Keratinocyte (primary cell): ENCODE data around the gene IGSF23. TPM values are rescaled to one million over a fixed set of nuclear protein-coding genes. Genes with fewer than 3 reads are reported as not detected.

ENCODE experiments used
- DNase-seq: peaks from one replicate; pipeline ENCODE4 v3.0.0-alpha.2; 2011; ENCODE audit warnings: low read depth, missing footprints, low spot score
- FAIRE-seq: peaks from 2 replicates; lab custom pipeline; 2011; peaks lifted over from hg19 to GRCh38; lab: Jason Lieb, UNC
- H2AFZ ChIP-seq: 2 replicates; pipeline ENCODE4 v1.6.0; 2012; ENCODE audit warnings: low read length, control low read depth, inconsistent platforms; ENCODE audit not compliant: control insufficient read depth
- H3K27ac ChIP-seq: 2 replicates; pipeline ENCODE4 v1.5.1; 2011; ENCODE audit warnings: low read length; ENCODE audit not compliant: control insufficient read depth, insufficient read depth
- H3K27me3 ChIP-seq: 3 replicates; pipeline ENCODE4 v1.6.0; 2011; ENCODE audit warnings: low read length; ENCODE audit not compliant: control insufficient read depth, insufficient read depth; ENCODE audit errors: extremely low read depth
- H3K36me3 ChIP-seq, 2 experiments: 2 replicates in 1 of 2; 3 replicates in 1 of 2; pipeline ENCODE4 v1.5.1; 2011; ENCODE audit warnings: low read length in 2 of 2, mild to moderate bottlenecking in 1 of 2; ENCODE audit not compliant: control insufficient read depth in 2 of 2, insufficient read depth in 2 of 2; ENCODE audit errors: extremely low read depth in 1 of 2
- H3K4me1 ChIP-seq: 3 replicates; pipeline ENCODE4 v1.5.1; 2011; ENCODE audit warnings: low read length; ENCODE audit not compliant: control insufficient read depth, insufficient read depth; ENCODE audit errors: extremely low read depth
- H3K4me2 ChIP-seq: 3 replicates; pipeline ENCODE4 v1.6.0; 2011; ENCODE audit warnings: low read depth, low read length; ENCODE audit not compliant: control insufficient read depth, insufficient read depth; ENCODE audit errors: extremely low read depth
- H3K4me3 ChIP-seq, 3 experiments: fragments of 200-600 bp in 1 of 3; sonication (generic) in 1 of 3; 2 replicates in 2 of 3; 3 replicates in 1 of 3; pipeline ENCODE4 v1.5.1; 2011 to 2016; ENCODE audit warnings: low read length in 3 of 3, mild to moderate bottlenecking in 3 of 3, control low read depth in 2 of 3, inconsistent platforms in 1 of 3, low read depth in 1 of 3, mixed read lengths in 1 of 3, mixed run types in 1 of 3, moderate library complexity in 1 of 3; ENCODE audit not compliant: control insufficient read depth in 2 of 3, insufficient read depth in 2 of 3; ENCODE audit errors: extremely low read depth in 1 of 3
- H3K79me2 ChIP-seq: 2 replicates; pipeline ENCODE4 v1.6.0; 2012; ENCODE audit warnings: low read length; ENCODE audit not compliant: control insufficient read depth, insufficient read depth
- H3K9ac ChIP-seq: 3 replicates; pipeline ENCODE4 v1.6.0; 2011; ENCODE audit warnings: low read length; ENCODE audit not compliant: control insufficient read depth, insufficient read depth; ENCODE audit errors: extremely low read depth
- H3K9me1 ChIP-seq: 3 replicates; pipeline ENCODE4 v1.6.0; 2011; ENCODE audit warnings: low read length; ENCODE audit not compliant: control insufficient read depth, insufficient read depth; ENCODE audit errors: extremely low read depth
- H3K9me3 ChIP-seq: 2 replicates; pipeline ENCODE4 v1.5.1; 2012; ENCODE audit warnings: low read depth, low read length; ENCODE audit not compliant: control insufficient read depth
- H4K20me1 ChIP-seq: 3 replicates; pipeline ENCODE4 v1.6.0; 2011; ENCODE audit warnings: low read length; ENCODE audit not compliant: control insufficient read depth, insufficient read depth; ENCODE audit errors: extremely low read depth
- EZH2 ChIP-seq: IDR thresholded peaks from one replicate; pipeline ENCODE4 v1.6.1; 2012; ENCODE audit warnings: inconsistent platforms, mild to moderate bottlenecking, low read length, moderate library complexity
- dilution Hi-C: fragments of 300-500 bp; cut with MboI; formaldehyde crosslinking; loops from one replicate; pipeline ENCODE4 v1.7.0; 2020; ENCODE audit warnings: low sequenced_read_pairs; ENCODE audit not compliant: extremely low pct_ligation_motif_present
- polyA plus RNA-seq, 5 experiments: library from polyadenylated mRNA; depleted of rRNA in 3 of 5; stranded (reverse) in 3 of 5; stranded (forward) in 1 of 5; unstranded in 1 of 5; fragments of >200 nt; gene quantifications; 1 replicate in 1 of 5; 2 replicates in 3 of 5; 3 replicates in 1 of 5; pipeline versions ENCODE4 v1.2.1 to v1.2.3, GENCODE V29; 2011 to 2012; ENCODE audit warnings: missing spikeins in 2 of 5, low read depth in 1 of 5, low replicate concordance in 1 of 5
- TF ChIP-seq, protein P1 (sequence below), 3 experiments: IDR thresholded peaks in 1 of 3; conservative IDR thresholded peaks in 1 of 3; optimal IDR thresholded peaks in 1 of 3; 2 replicates in 2 of 3; 3 replicates in 1 of 3; pipeline versions ENCODE3 to v1.5.1; 2011; ENCODE audit warnings: low read length in 3 of 3, mild to moderate bottlenecking in 3 of 3, moderate library complexity in 2 of 3, control low read depth in 1 of 3, inconsistent platforms in 1 of 3; ENCODE audit not compliant: insufficient read depth in 2 of 3; ENCODE audit errors: extremely low read depth in 1 of 3

Gene IGSF23
- polyA plus RNA-seq, 1 donor (not counting 4 experiments of a cell fraction or from before 2014, with no cell fraction given) = 0.07 TPM

- Histone ChIP-seq H4K20me1 (no peaks in the 10 kb centered on the region), H3K36me3 (no peaks in the 10 kb centered on the region), H3K79me2 (no peaks in the 10 kb centered on the region), H3K9me3 (no peaks in the 10 kb centered on the region), H3K27ac (no peak overlapping the region), H3K4me1 (peaks cover 17% of the 10 kb centered on the region), H2AFZ (no peak overlapping the region), H3K9ac (no peak overlapping the region), H3K4me3 (no peak overlapping the region), H3K4me2 (no peak overlapping the region), H3K27me3 (no peaks in the 10 kb centered on the region), H3K9me1 (no peaks in the 10 kb centered on the region)
- dilution Hi-C loops = no loop called here
- FAIRE-seq (no peak), DNase-seq (no peak)
- TF ChIP-seq, protein P1, sequence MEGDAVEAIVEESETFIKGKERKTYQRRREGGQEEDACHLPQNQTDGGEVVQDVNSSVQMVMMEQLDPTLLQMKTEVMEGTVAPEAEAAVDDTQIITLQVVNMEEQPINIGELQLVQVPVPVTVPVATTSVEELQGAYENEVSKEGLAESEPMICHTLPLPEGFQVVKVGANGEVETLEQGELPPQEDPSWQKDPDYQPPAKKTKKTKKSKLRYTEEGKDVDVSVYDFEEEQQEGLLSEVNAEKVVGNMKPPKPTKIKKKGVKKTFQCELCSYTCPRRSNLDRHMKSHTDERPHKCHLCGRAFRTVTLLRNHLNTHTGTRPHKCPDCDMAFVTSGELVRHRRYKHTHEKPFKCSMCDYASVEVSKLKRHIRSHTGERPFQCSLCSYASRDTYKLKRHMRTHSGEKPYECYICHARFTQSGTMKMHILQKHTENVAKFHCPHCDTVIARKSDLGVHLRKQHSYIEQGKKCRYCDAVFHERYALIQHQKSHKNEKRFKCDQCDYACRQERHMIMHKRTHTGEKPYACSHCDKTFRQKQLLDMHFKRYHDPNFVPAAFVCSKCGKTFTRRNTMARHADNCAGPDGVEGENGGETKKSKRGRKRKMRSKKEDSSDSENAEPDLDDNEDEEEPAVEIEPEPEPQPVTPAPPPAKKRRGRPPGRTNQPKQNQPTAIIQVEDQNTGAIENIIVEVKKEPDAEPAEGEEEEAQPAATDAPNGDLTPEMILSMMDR (optimal IDR thresholded peaks at IDR 0.05 in 1 of 3, IDR thresholded peaks at IDR 0.05 in 1 of 3, conservative IDR thresholded peaks at IDR 0.05 in 1 of 3; ENCODE audit: extremely low read depth in 1 of 3, insufficient read depth in 2 of 3, low read length in 3 of 3) = no peak
- no peak for TF ChIP-seq EZH2
Measured at GRCh38 chr19:44607917-44608316, 5.4 kb upstream of the IGSF23 start.

DNA sequence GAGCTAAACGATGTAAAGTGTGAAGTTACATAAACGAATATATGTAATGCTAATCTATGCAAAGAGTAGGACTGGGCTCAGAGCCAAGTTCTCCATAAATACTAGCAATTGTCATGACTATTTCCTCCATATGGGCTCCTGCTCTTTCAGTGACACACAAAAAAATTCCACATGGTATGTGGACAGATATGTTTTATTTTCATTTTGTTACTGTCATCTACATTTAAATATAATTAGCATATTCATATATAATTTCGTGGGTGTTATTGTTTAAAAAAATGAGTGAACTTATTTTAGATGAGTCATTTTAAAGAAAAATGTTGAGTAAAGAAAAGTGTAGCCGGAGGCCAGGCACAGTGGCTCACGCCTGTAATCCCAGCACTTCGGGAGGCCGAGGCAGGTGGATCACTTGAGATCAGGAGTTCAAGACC is 5.0 kb upstream of the IGSF23 start:
- TF ChIP-seq, protein P1 (optimal IDR thresholded peaks at IDR 0.05 in 1 of 3, IDR thresholded peaks at IDR 0.05 in 1 of 3, conservative IDR thresholded peaks at IDR 0.05 in 1 of 3; ENCODE audit: extremely low read depth in 1 of 3, insufficient read depth in 2 of 3, low read length in 3 of 3) = no peak
- TF ChIP-seq EZH2 = no peak
- Histone ChIP-seq H3K9me3 (no peaks in the 10 kb centered on the region), H3K79me2 (no peaks in the 10 kb centered on the region), H3K27me3 (no peaks in the 10 kb centered on the region), H3K36me3 (no peaks in the 10 kb centered on the region), H4K20me1 (no peaks in the 10 kb centered on the region), H3K9ac (no peak overlapping the region), H2AFZ (no peak overlapping the region), H3K4me1 (peaks cover 15% of the 10 kb centered on the region), H3K4me2 (no peak overlapping the region), H3K9me1 (no peaks in the 10 kb centered on the region), H3K27ac (no peak overlapping the region), H3K4me3 (no peak overlapping the region)
- FAIRE-seq (no peak), DNase-seq (no peak)
- dilution Hi-C loops = no loop called here
